ENCODE data around the gene KRT74. TPM values are rescaled to one million over a fixed set of nuclear protein-coding genes. Genes with fewer than 3 reads are reported as not detected.

Gene KRT74
- total RNA-seq, 2 donors from 2014 or later: 2.9 TPM; not detected in 1

- no peaks in the 10 kb centered on the region for H3K27me3 ChIP-seq
- no peaks in the 10 kb centered on the region for H3K9me3 ChIP-seq
- no peak overlapping the region for H3K27ac ChIP-seq
- H3K4me1 ChIP-seq: no peaks in the 10 kb centered on the region
- TF ChIP-seq CTCF (IDR thresholded peaks at IDR 0.05): no peak
- DNase-seq (ENCODE audit: low spot score): no peak
- H3K4me3 ChIP-seq: no peak overlapping the region
- H3K36me3 ChIP-seq: no peaks in the 10 kb centered on the region
These were observed 16.4 kb upstream of the KRT74 start for GRCh38 chr12:52590021-52590420.

- DNase-seq (ENCODE audit: low spot score): no peak
- H3K27ac ChIP-seq: no peak overlapping the region
- H3K4me3 ChIP-seq: no peak overlapping the region
- H3K36me3 ChIP-seq: no peaks in the 10 kb centered on the region
- no peaks in the 10 kb centered on the region for H3K4me1 ChIP-seq
- no peak for TF ChIP-seq CTCF (IDR thresholded peaks at IDR 0.05)
- H3K27me3 ChIP-seq: no peaks in the 10 kb centered on the region
- H3K9me3 ChIP-seq: no peaks in the 10 kb centered on the region
These were observed 13.9 kb upstream of the KRT74 start for GRCh38 chr12:52587563-52587962.

GRCh38 chr12:52585946-52586345 lies 12.3 kb upstream of the KRT74 start:
- Histone ChIP-seq H3K4me3 (no peak overlapping the region), H3K27me3 (no peaks in the 10 kb centered on the region), H3K9me3 (no peaks in the 10 kb centered on the region), H3K27ac (no peak overlapping the region), H3K36me3 (no peaks in the 10 kb centered on the region), H3K4me1 (no peaks in the 10 kb centered on the region)
- TF ChIP-seq CTCF (IDR thresholded peaks at IDR 0.05): no peak
- DNase-seq (ENCODE audit: low spot score): no peak

GRCh38 chr12:52585066-52585465 lies 11.4 kb upstream of the KRT74 start:
- H3K4me3 ChIP-seq: no peak overlapping the region
- H3K9me3 ChIP-seq: no peaks in the 10 kb centered on the region
- no peaks in the 10 kb centered on the region for H3K27me3 ChIP-seq
- no peak overlapping the region for H3K27ac ChIP-seq
- no peaks in the 10 kb centered on the region for H3K4me1 ChIP-seq
- H3K36me3 ChIP-seq: no peaks in the 10 kb centered on the region
- TF ChIP-seq CTCF (IDR thresholded peaks at IDR 0.05): no peak
- DNase-seq (ENCODE audit: low spot score): no peak

GRCh38 chr12:52584156-52584682 lies 10.6 kb upstream of the KRT74 start:
- Histone ChIP-seq H3K4me1 (no peaks in the 10 kb centered on the region), H3K27ac (no peak overlapping the region), H3K9me3 (no peaks in the 10 kb centered on the region), H3K36me3 (no peaks in the 10 kb centered on the region), H3K27me3 (no peaks in the 10 kb centered on the region), H3K4me3 (no peak overlapping the region)
- no peak for DNase-seq (ENCODE audit: low spot score)
- TF ChIP-seq CTCF (IDR thresholded peaks at IDR 0.05): no peak

GRCh38 chr12:52582971-52583456 lies 9.4 kb upstream of the KRT74 start:
- H3K36me3 ChIP-seq: no peaks in the 10 kb centered on the region
- H3K4me3 ChIP-seq: no peak overlapping the region
- no peaks in the 10 kb centered on the region for H3K27me3 ChIP-seq
- peak; percentile 57 to 77 for TF ChIP-seq CTCF (IDR thresholded peaks at IDR 0.05)
- no peak overlapping the region for H3K27ac ChIP-seq
- no peaks in the 10 kb centered on the region for H3K4me1 ChIP-seq
- peak; percentile 63 for DNase-seq (ENCODE audit: low spot score)
- H3K9me3 ChIP-seq: no peaks in the 10 kb centered on the region

All from right atrium auricular region (tissue), 2 donors.